HG03196 (cell line): ENCODE results near the gene FZD4.
"Not testable (repeated sequence)": the region's sequence is repeated elsewhere in the genome, so short reads cannot be mapped to it uniquely, and the experiment has no call there.

Experiments
- ATAC-seq: cut with Tn5 transposase; IDR thresholded peaks from one replicate; pipeline ENCODE4 v1.9.1; 2021; ENCODE audit not compliant: unreplicated experiment

FZD4 gene

GRCh38 chr11:86955361-86956120, at the start of gene FZD4:
Gene FZD4, minus strand, starts transcription at chr11:86955395. Its CDS starts 310 bp downstream, at chr11:86955085.
- ATAC-seq = peak; percentile 95

DNA sequence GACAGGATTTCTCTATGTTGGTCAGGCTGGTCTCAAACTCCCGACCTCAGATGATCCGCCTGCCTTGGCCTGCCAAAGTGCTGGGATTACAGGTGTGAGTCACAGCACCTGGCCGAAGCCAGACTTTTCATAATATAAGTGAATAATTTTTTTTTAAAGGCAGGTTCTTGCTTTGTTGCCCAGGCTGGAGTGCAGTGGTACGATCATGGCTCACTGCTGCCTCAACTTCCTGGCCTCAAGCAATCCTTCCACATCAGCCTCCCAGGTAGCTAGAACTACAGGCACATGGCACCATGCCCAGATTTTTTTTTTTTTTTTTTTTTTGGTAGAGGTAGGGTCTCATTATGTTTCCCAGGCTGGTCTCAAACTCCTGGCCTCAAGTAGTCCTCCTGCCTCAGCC, 49.1 kb upstream of the FZD4 start:
- ATAC-seq = not testable (repeated sequence)

GRCh38 chr11:87002918-87003317, 47.7 kb upstream of the FZD4 start:
- no peak for ATAC-seq

GRCh38 chr11:86999859-87000753, 44.9 kb upstream of the FZD4 start:
- no peak for ATAC-seq

- no peak for ATAC-seq
Observed at GRCh38 chr11:86999388-86999787, 44.2 kb upstream of the FZD4 start.

GRCh38 chr11:86996953-86997570, 41.9 kb upstream of the FZD4 start:
- ATAC-seq = no peak

- no peak for ATAC-seq
Observed at GRCh38 chr11:86993031-86993430, 37.8 kb upstream of the FZD4 start.

- ATAC-seq = not testable (repeated sequence)
Observed at GRCh38 chr11:86992340-86992739, 37.1 kb upstream of the FZD4 start.

- no peak for ATAC-seq
Observed at GRCh38 chr11:86991341-86991740, 36.1 kb upstream of the FZD4 start.

GRCh38 chr11:86990515-86990914, 35.3 kb upstream of the FZD4 start:
- no peak for ATAC-seq

- ATAC-seq = no peak
Observed at GRCh38 chr11:86990031-86990430, 34.8 kb upstream of the FZD4 start.

DNA sequence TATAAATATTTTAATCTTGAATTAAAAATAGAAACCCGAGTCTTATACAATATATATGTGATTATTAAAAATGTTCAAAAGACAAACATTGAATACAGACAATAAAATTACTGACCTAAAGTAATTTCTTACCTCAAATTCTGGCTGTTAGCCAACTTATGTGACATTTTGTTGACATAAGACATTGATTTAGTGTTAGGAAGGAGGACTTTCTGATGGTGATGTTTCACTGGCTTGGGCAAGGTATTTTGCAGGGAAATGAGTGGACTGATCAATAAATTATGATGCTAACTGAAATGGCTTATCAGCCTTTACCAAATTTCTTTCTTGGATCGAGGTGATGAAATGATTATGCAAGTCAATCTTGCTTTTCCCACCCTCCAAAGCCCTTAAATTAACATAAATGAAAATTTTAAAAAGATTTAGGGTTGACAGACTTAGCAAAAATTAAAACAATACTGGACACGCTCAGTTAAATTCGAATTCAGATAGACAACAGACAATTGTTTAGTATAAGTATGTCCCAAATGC, 33.2 kb upstream of the FZD4 start:
- no peak for ATAC-seq

DNA sequence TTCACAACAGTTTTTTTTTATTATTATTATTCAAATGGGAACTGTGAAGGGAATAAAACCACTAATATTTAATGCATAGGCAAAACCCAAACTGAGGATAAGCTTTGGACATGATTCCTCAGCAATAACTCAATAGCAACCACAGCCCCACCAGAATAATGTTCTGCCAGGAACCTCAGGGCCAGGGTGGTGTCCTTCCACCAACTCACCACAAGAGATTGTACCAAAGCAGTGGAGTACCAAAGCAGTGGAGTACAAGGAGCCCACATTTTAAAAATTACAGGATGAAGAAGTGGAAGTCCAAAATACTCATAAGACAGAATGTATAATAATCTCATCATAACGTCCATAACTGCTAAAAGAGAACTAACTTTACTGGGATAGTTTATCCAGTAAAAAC, 32.5 kb upstream of the FZD4 start:
- no peak for ATAC-seq

DNA sequence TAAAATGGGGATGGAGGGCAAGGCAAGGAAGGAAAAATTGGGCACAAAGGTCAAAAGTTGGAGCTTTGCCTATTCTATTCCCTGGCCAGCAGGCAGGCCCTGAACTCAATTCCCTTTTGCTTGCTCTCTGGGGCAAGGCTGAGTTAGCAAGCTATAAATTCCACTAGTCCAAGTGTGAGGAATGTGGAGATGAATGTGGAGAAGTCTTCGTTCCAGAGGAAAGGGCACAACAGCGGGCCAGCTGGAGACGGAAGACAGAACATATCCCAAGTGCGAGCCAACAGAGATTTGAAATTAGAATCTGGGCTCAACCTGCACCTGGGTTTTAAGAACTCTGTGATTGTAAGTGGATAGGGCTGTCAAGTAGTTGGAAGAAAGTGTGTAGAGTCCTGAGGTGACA, 29.5 kb upstream of the FZD4 start:
- no peak for ATAC-seq

- no peak for ATAC-seq
Observed at GRCh38 chr11:86983021-86983488, 27.9 kb upstream of the FZD4 start.

GRCh38 chr11:86981777-86982540, 26.8 kb upstream of the FZD4 start:
- no peak for ATAC-seq

DNA sequence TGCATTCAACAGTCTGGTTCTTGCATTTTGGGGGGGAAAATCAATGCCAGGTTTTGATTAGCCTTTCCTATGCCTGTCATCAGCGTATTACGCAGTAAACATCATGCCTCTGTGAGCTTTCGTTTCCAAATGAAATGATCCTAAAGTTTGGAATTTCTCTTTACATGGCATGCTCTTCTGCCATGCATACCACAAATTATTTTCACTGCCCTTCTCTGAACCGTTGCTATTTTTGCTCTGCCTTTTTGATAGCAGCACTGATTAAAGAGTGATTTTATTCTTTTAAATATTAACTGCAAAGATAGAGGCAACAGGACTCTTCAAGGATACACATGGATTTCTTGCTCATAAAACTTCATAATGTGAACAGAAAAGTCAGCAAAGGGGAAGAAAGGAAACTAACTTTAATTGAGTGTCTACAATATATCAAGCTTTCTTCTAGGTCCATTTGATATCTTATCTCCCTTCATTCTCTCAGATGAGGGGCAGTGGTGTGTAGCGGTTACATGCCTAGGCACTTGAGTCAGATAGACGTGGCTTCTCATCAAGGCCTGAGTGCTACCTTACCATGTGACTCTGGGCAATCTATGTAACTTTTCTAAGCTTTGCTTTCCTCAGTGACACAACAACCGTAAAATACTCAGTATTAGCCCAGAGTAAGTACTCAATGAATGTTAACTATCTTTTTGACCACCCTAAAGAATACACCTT, 25.0 kb upstream of the FZD4 start:
- ATAC-seq = no peak

DNA sequence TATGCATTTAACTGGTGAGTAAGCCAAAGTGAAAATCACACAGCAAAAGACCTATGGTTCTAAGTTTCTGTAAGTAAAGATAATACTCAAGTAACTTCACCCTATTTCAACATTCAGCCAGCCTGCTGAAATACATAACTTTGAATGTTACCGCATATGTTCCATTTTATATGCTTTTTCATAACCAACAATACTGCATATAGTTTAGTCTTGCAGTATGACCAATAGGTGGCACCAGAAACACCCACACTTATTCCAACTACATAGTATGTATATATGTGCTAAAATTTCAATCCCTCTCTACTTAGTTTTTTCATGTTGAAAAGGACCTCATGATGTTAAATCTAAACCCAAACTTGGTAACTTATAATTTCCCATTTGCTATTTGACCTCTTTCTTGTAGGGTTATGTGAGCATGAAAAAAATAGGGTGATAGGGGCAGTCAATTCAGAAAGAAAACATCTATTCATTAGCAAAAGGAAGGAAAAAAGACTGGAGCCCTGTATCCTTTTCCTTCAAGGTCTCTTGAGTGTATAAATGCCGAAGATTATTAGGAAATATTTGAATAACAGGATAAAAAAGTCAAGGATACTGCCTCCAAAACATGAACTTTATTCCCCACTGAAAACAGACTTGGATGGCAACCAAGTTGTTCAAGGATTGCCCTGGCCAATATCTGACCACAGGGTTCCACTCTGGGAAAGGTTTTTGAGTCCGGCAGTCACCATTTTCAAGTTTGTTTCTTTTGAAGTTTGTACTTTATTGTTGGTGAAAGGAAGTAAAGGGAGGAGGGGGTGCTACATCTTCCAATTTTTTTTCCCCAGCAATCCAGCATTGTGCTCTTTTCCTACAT, 23.8 kb upstream of the FZD4 start:
- ATAC-seq = no peak

DNA sequence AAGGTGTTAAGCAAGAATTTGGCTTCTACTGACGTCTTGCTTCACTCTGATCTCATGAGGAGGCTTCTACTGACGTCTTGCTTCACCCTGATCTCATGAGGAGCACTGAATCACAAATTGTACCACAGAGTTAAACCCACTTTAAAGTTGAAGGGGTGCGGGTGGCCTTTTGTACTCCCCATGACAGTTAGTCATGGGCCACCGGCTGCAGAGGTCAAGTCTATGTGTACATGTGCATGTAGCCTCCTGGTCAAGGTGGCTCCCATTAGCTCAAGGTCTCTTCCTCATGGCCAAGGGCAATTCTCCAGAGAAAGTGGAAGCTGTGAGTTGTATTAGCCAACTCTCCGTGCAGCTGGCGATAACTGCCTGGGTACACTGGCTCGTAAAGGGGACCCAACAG, 23.1 kb upstream of the FZD4 start:
- no peak for ATAC-seq
